Endodermal cell (in vitro differentiated cells): Measurements from ENCODE around the gene SLC12A5. TPM values are rescaled to one million over a fixed set of nuclear protein-coding genes. Genes with fewer than 3 reads are reported as not detected.

Experiments used
- DNase-seq: peaks from one replicate; pipeline ENCODE4 v3.0.0-alpha.2; 2017
- H3K27ac ChIP-seq: 2 replicates; pipeline ENCODE4 v1.5.1; 2013; ENCODE audit warnings: mild to moderate bottlenecking, low read depth, low read length, moderate library complexity
- H3K27me3 ChIP-seq: 2 replicates; pipeline ENCODE4 v1.6.1; 2013; ENCODE audit warnings: mild to moderate bottlenecking, low read length, moderate library complexity; ENCODE audit not compliant: insufficient read depth, control insufficient read depth, poor library complexity, severe bottlenecking
- H3K36me3 ChIP-seq: 2 replicates; pipeline ENCODE4 v1.7.0; 2013; ENCODE audit warnings: mild to moderate bottlenecking, low read length, moderate library complexity; ENCODE audit not compliant: control insufficient read depth, insufficient read depth
- H3K4me1 ChIP-seq: one replicate; pipeline ENCODE4 v1.7.0; 2013; ENCODE audit warnings: low read length; ENCODE audit not compliant: control insufficient read depth, insufficient read depth
- H3K4me3 ChIP-seq: 2 replicates; pipeline ENCODE4 v1.5.1; 2013; ENCODE audit warnings: mild to moderate bottlenecking, low read length, moderate library complexity
- H3K9ac ChIP-seq: 2 replicates; pipeline ENCODE4 v1.6.1; 2013; ENCODE audit warnings: mild to moderate bottlenecking, low read length, moderate library complexity; ENCODE audit not compliant: poor library complexity, severe bottlenecking; ENCODE audit errors: extremely low read depth
- H3K9me3 ChIP-seq: 2 replicates; pipeline ENCODE4 v1.6.1; 2013; ENCODE audit warnings: mild to moderate bottlenecking, low read length, moderate library complexity; ENCODE audit not compliant: control insufficient read depth
- H3K27ac Mint-ChIP-seq: 2 replicates; pipeline ENCODE4 v1.8.0; 2020; ENCODE audit warnings: mixed read lengths
- H3K27me3 Mint-ChIP-seq: 2 replicates; pipeline ENCODE4 v1.8.0; 2021; ENCODE audit warnings: mild to moderate bottlenecking, mixed read lengths; ENCODE audit not compliant: insufficient read depth
- H3K36me3 Mint-ChIP-seq: 2 replicates; pipeline ENCODE4 v1.8.0; 2020; ENCODE audit warnings: low read depth, mixed read lengths
- H3K4me1 Mint-ChIP-seq: 2 replicates; pipeline ENCODE4 v1.8.0; 2020; ENCODE audit warnings: mixed read lengths
- H3K4me3 Mint-ChIP-seq: 2 replicates; pipeline ENCODE4 v1.8.0; 2020; ENCODE audit warnings: mild to moderate bottlenecking, moderate library complexity, mixed read lengths
- H3K9me3 Mint-ChIP-seq: 2 replicates; pipeline ENCODE4 v1.8.0; 2020; ENCODE audit warnings: mild to moderate bottlenecking, mixed read lengths
- CTCF ChIP-seq: fragments of 200-600 bp; sonication (generic); conservative IDR thresholded peaks from 2 replicates; pipeline ENCODE4 v1.5.0; 2021; ENCODE audit warnings: antibody characterized with exemption, mild to moderate bottlenecking
- WGBS, 2 experiments: methylation state at CpG; one replicate each; pipeline versions ENCODE4 v1.1.5 to v1.1.7; 2013; ENCODE audit warnings: missing lambda C conversion rate in 2 of 2, mixed read lengths in 1 of 2; ENCODE audit not compliant: insufficient coverage in 1 of 2, insufficient read length in 1 of 2; 5-methylcytosine and 5-hydroxymethylcytosine counted together
- total RNA-seq, 2 donors: library from RNA; stranded (reverse); fragmentation: NEBNext Ultra II Directional in 1 of 2; extraction: Animal tissue kit (Norgen Biotek cat#: 25700) in 1 of 2; gene quantifications; 2 replicates in 1 of 2; 3 replicates in 1 of 2; pipeline ENCODE4 v1.2.1, GENCODE V29; 2021

The SLC12A5 gene
- total RNA-seq, 2 donors from 2014 or later: 5.7 to 10.2 TPM

DNA sequence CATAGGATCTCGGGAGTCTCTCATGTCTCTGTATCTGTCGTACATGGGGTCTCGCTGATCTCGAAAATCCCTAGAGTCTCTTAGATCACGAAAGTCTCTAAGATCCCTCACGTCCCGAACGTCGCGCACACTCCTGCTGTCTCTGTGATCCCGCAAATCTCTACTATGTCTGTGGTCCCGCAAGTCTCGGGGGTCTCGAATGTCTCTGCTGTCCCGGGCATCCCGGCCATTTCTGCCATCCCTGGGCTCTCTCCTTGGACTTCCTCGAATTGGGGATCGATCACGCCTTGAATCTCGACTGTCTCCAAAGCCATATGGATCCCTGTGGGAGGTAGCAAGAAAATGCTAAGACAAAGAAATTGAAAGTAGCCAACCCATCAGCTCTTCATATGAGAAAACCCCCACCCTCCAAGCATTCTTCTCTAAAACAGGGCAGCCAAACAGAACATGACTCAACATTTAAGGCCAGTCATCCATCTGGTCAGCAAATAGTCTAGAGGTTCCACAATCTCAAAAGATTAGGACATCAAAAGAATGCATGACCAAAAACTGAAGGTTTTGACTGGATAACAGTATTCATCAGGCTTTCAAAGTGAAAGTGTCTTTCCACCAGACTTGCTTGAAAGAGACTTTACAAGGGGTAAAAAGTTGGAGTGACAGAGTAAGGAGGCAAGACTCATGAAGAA lies 41.3 kb downstream of the SLC12A5 start:
- Histone ChIP-seq H3K27ac (no peak overlapping the region), H3K4me1 (peaks cover 3% of the 10 kb centered on the region), H3K9ac (no peak overlapping the region), H3K9me3 (no peaks in the 10 kb centered on the region), H3K27me3 (no peaks in the 10 kb centered on the region), H3K36me3 (peaks cover 63% of the 10 kb centered on the region), H3K4me3 (no peak overlapping the region)
- Mint-ChIP-seq H3K27me3 (no peaks in the 10 kb centered on the region), H3K36me3 (peaks cover 35% of the 10 kb centered on the region), H3K27ac (no peak overlapping the region), H3K9me3 (no peaks in the 10 kb centered on the region), H3K4me3 (no peak overlapping the region), H3K4me1 (peaks cover 15% of the 10 kb centered on the region)
- DNase-seq: peak; percentile 24
- 94 to 96% methylated on average over 14 to 20 of the region's 20 CpGs for WGBS, 2 experiments
- no peak for TF ChIP-seq CTCF

- H3K36me3 ChIP-seq: peaks cover 59% of the 10 kb centered on the region
- no peaks in the 10 kb centered on the region for H3K27me3 ChIP-seq
- TF ChIP-seq CTCF: no peak
- no peak overlapping the region for H3K27ac Mint-ChIP-seq
- peaks cover 19% of the 10 kb centered on the region for H3K4me1 Mint-ChIP-seq
- no peak overlapping the region for H3K27ac ChIP-seq
- no peak overlapping the region for H3K9ac ChIP-seq
- H3K4me3 Mint-ChIP-seq: no peak overlapping the region
- 91 to 98% methylated on average over 3 of the region's 3 CpGs for WGBS, 2 experiments
- peak; percentile 20 for DNase-seq
- no peaks in the 10 kb centered on the region for H3K9me3 Mint-ChIP-seq
- no peak overlapping the region for H3K4me3 ChIP-seq
- no peaks in the 10 kb centered on the region for H3K9me3 ChIP-seq
- H3K36me3 Mint-ChIP-seq: peaks cover 31% of the 10 kb centered on the region
- no peaks in the 10 kb centered on the region for H3K27me3 Mint-ChIP-seq
- H3K4me1 ChIP-seq: peaks cover 3% of the 10 kb centered on the region
These were observed 42.6 kb downstream of the SLC12A5 start for GRCh38 chr20:46071573-46071972.

GRCh38 chr20:46073024-46073423 lies 44.0 kb downstream of the SLC12A5 start:
- 89 to 90% methylated on average over 3 of the region's 4 CpGs for WGBS, 2 experiments
- Mint-ChIP-seq H3K4me3 (no peak overlapping the region), H3K27ac (no peak overlapping the region), H3K27me3 (no peaks in the 10 kb centered on the region), H3K4me1 (peaks cover 30% of the 10 kb centered on the region), H3K9me3 (no peaks in the 10 kb centered on the region), H3K36me3 (peaks cover 25% of the 10 kb centered on the region)
- no peak overlapping the region for H3K4me3 ChIP-seq
- no peak overlapping the region for H3K27ac ChIP-seq
- DNase-seq: peak; percentile 5
- no peaks in the 10 kb centered on the region for H3K9me3 ChIP-seq
- no peak for TF ChIP-seq CTCF
- H3K36me3 ChIP-seq: peaks cover 50% of the 10 kb centered on the region
- no peak overlapping the region for H3K9ac ChIP-seq
- H3K4me1 ChIP-seq: peaks cover 3% of the 10 kb centered on the region
- no peaks in the 10 kb centered on the region for H3K27me3 ChIP-seq
